Measurements from ENCODE around the gene NDRG3. TPM values are rescaled to one million over a fixed set of nuclear protein-coding genes. Genes with fewer than 3 reads are reported as not detected.

The NDRG3 gene
- total and polyA plus RNA-seq, 10 of the 15 experiments (the other 5 are each of a cell fraction or from before 2014, with no cell fraction given), result 11.2 to 29.7 (median 14.9) TPM

GRCh38 chr20:36786246-36786645 lies 40.4 kb upstream of the NDRG3 start:
- intact Hi-C loops (cut with micrococcal nuclease; ENCODE audit: unreplicated experiment) (no loop called here), in situ Hi-C loops (cut with MboI) (no loop called here)
- TF ChIP-seq ZNF24 (IDR thresholded peaks at IDR 0.05), result no peak
- no peaks in the 10 kb centered on the region for H3K27me3 ChIP-seq (replicated peaks in 1 of 2; ENCODE audit: control insufficient read depth in 2 of 2, insufficient read depth in 2 of 2, low read length in 1 of 2)
- DNase-seq (ENCODE audit: low read depth, low spot score), result no peak
- H3K4me1 ChIP-seq (ENCODE audit: control insufficient read depth, insufficient read depth, low read length), result no peaks in the 10 kb centered on the region
- no peak overlapping the region for H3K4me2 ChIP-seq (ENCODE audit: control insufficient read depth, insufficient read depth)
- H3K9ac ChIP-seq (ENCODE audit: control insufficient read depth, insufficient read depth, low read length), result no peak overlapping the region
- RAD21 ChIA-PET (ENCODE audit: unreplicated experiment), result no interaction called here
- no peak for FAIRE-seq
- no peaks in the 10 kb centered on the region for H3K9me3 ChIP-seq (replicated peaks; ENCODE audit: control insufficient read depth, insufficient read depth, low read length)
- peaks cover 0 to 8% of the 10 kb centered on the region in 2 experiments; a peak in 2 of 4 replicates for H3K36me3 ChIP-seq (ENCODE audit: control insufficient read depth in 2 of 2, insufficient read depth in 2 of 2, low read length in 1 of 2)
- no peaks in the 10 kb centered on the region for H4K20me1 ChIP-seq (ENCODE audit: control insufficient read depth, insufficient read depth)
- POLR2A ChIA-PET, result interaction anchor here (0.5 kb wide), 1 partner anchor 558 kb away, joined by 3 read pairs; no protein-coding TSS in a partner anchor
- H3K4me3 ChIP-seq, result no peak overlapping the region
- CTCF ChIA-PET, result interaction anchor here (1.2 to 3.4 kb wide), 2 partner anchors 12 to 22 kb away, joined by 5 to 12 read pairs; partner anchors contain the start of gene DSN1
- SMC1A ChIA-PET (ENCODE audit: uncharacterized antibody, unreplicated experiment), result interaction anchor here (1.3 kb wide), 1 partner anchor 172 kb away, joined by 3 read pairs; no protein-coding TSS in a partner anchor
- no peak overlapping the region for H2AFZ ChIP-seq (ENCODE audit: control insufficient read depth, low read depth, low read length)
- no peaks in the 10 kb centered on the region for H3K79me2 ChIP-seq (ENCODE audit: control insufficient read depth, insufficient read depth, low read length)
- 98% methylated on average over 13 of the region's 13 CpGs for WGBS (ENCODE audit: insufficient coverage, insufficient replicate concordance, low lambda C conversion rate, missing lambda C conversion rate)
- H3K27ac ChIP-seq (ENCODE audit: control insufficient read depth, insufficient read depth), result no peak overlapping the region
- BruUV-seq (replicated peaks), result no TSS peak
- no peak for ATAC-seq

GRCh38 chr20:36785308-36785707 lies 39.4 kb upstream of the NDRG3 start:
- BruUV-seq (replicated peaks), result no TSS peak
- ChIA-PET CTCF (interaction anchor here (1.2 kb wide), 1 partner anchor 11 kb away, joined by 5 read pairs; the partner anchor contains the start of gene DSN1), RAD21 (ENCODE audit: unreplicated experiment) (no interaction called here), SMC1A (ENCODE audit: uncharacterized antibody, unreplicated experiment) (interaction anchor here (1.3 kb wide), 1 partner anchor 171 kb away, joined by 3 read pairs; no protein-coding TSS in a partner anchor), POLR2A (no interaction called here)
- no peak overlapping the region for H3K4me2 ChIP-seq (ENCODE audit: control insufficient read depth, insufficient read depth)
- H3K36me3 ChIP-seq (ENCODE audit: control insufficient read depth in 2 of 2, insufficient read depth in 2 of 2, low read length in 1 of 2), result peaks cover 0 to 8% of the 10 kb centered on the region in 2 experiments; a peak in 2 of 4 replicates
- no peaks in the 10 kb centered on the region for H3K4me1 ChIP-seq (ENCODE audit: control insufficient read depth, insufficient read depth, low read length)
- in situ Hi-C loops (cut with MboI) (no loop called here), intact Hi-C loops (cut with micrococcal nuclease; ENCODE audit: unreplicated experiment) (no loop called here)
- no peaks in the 10 kb centered on the region for H3K9me3 ChIP-seq (replicated peaks; ENCODE audit: control insufficient read depth, insufficient read depth, low read length)
- H3K27me3 ChIP-seq (replicated peaks in 1 of 2; ENCODE audit: control insufficient read depth in 2 of 2, insufficient read depth in 2 of 2, low read length in 1 of 2), result no peaks in the 10 kb centered on the region
- no peaks in the 10 kb centered on the region for H3K79me2 ChIP-seq (ENCODE audit: control insufficient read depth, insufficient read depth, low read length)
- no peak overlapping the region for H3K9ac ChIP-seq (ENCODE audit: control insufficient read depth, insufficient read depth, low read length)
- 78% methylated on average over 2 of the region's 2 CpGs for WGBS (ENCODE audit: insufficient coverage, insufficient replicate concordance, low lambda C conversion rate, missing lambda C conversion rate)
- H3K27ac ChIP-seq (ENCODE audit: control insufficient read depth, insufficient read depth), result no peak overlapping the region
- no peak overlapping the region for H2AFZ ChIP-seq (ENCODE audit: control insufficient read depth, low read depth, low read length)
- no peak for ATAC-seq
- no peak for FAIRE-seq
- DNase-seq (ENCODE audit: low read depth, low spot score), result no peak
- no peak overlapping the region for H3K4me3 ChIP-seq
- no peaks in the 10 kb centered on the region for H4K20me1 ChIP-seq (ENCODE audit: control insufficient read depth, insufficient read depth)
- TF ChIP-seq CHD4 (IDR thresholded peaks at IDR 0.05) (no peak), MEF2A (IDR thresholded peaks at IDR 0.05; ENCODE audit: insufficient read depth, low read depth, low read length) (no peak), NRF1 (conservative IDR thresholded peaks at IDR 0.05; ENCODE audit: low read depth, low read length) (no peak), BRCA1 (IDR thresholded peaks at IDR 0.05; ENCODE audit: low read depth, low read length) (no peak), RCOR1 (conservative IDR thresholded peaks at IDR 0.05; ENCODE audit: low read depth, low read length) (no peak), LARP7 (IDR thresholded peaks at IDR 0.05) (no peak), IRF3 (IDR thresholded peaks at IDR 0.05) (no peak), TAF1 (IDR thresholded peaks at IDR 0.05; ENCODE audit: borderline replicate concordance, low read depth, low read length) (no peak), SIN3A (IDR thresholded peaks at IDR 0.05; ENCODE audit: low read depth, low read length) (no peak), ATF2 (IDR thresholded peaks at IDR 0.05; ENCODE audit: low read length) (no peak), POLR2AphosphoS2 (IDR thresholded peaks at IDR 0.05; ENCODE audit: low read depth, low read length) (no peak)
